RWPE1 (cell line): ENCODE measurements around the gene PCDH9.

ENCODE experiments used
- CTCF ChIA-PET: fragments of 350-600 bp; sonication (Branson Sonifier 250); formaldehyde crosslinking; extraction: SDS; loops from one replicate; lab custom pipeline; 2021; lab: Yijun Ruan, JAX
- POLR2A ChIA-PET: fragments of 400-600 bp; formaldehyde crosslinking; extraction: SDS; loops from one replicate; lab custom pipeline; 2020; ENCODE audit warnings: antibody characterized with exemption; ENCODE audit not compliant: low non-redundant PET; lab: Yijun Ruan, JAX
- DNase-seq: peaks from one replicate; pipeline ENCODE4 v3.0.0; 2012; ENCODE audit warnings: low spot score
- H3K27ac ChIP-seq: fragments of 450-650 bp; 2 replicates; pipeline ENCODE4 v1.5.1; 2017
- CTCF ChIP-seq: fragments of 450-650 bp; conservative IDR thresholded peaks from 2 replicates; pipeline ENCODE4 v1.5.1; 2017; ENCODE audit warnings: low read depth, mild to moderate bottlenecking

The PCDH9 gene

GRCh38 chr13:66563076-66563475 lies 667.1 kb downstream of the PCDH9 start:
- ChIA-PET POLR2A (no interaction called here), CTCF (no interaction called here)
- DNase-seq, result no peak
- TF ChIP-seq CTCF, result no peak
- no peak overlapping the region for H3K27ac ChIP-seq

GRCh38 chr13:66562054-66562453 lies 668.1 kb downstream of the PCDH9 start:
- ChIA-PET POLR2A (no interaction called here), CTCF (no interaction called here)
- DNase-seq, result no peak
- H3K27ac ChIP-seq, result no peak overlapping the region
- no peak for TF ChIP-seq CTCF

GRCh38 chr13:66560991-66561390 lies 669.1 kb downstream of the PCDH9 start:
- TF ChIP-seq CTCF, result no peak
- CTCF ChIA-PET, result no interaction called here

GRCh38 chr13:66560189-66560588 lies 669.9 kb downstream of the PCDH9 start:
- POLR2A ChIA-PET, result no interaction called here
- TF ChIP-seq CTCF, result no peak
- DNase-seq, result no peak
- CTCF ChIA-PET, result no interaction called here
- no peak overlapping the region for H3K27ac ChIP-seq

More at GRCh38 chr13:66560991-66561390, 669.1 kb downstream of the PCDH9 start:
- no peak overlapping the region for H3K27ac ChIP-seq
- POLR2A ChIA-PET, result no interaction called here
- DNase-seq, result no peak

- DNase-seq, result no peak
- ChIA-PET CTCF (no interaction called here), POLR2A (no interaction called here)
- no peak for TF ChIP-seq CTCF
- H3K27ac ChIP-seq, result no peak overlapping the region
Observed at GRCh38 chr13:66559093-66559492, 671.0 kb downstream of the PCDH9 start.

- ChIA-PET CTCF (no interaction called here), POLR2A (no interaction called here)
- TF ChIP-seq CTCF, result no peak
- H3K27ac ChIP-seq, result no peak overlapping the region
- DNase-seq, result no peak
Observed at GRCh38 chr13:66558506-66558905, 671.6 kb downstream of the PCDH9 start.

- no peak overlapping the region for H3K27ac ChIP-seq
- ChIA-PET POLR2A (no interaction called here), CTCF (no interaction called here)
- no peak for DNase-seq
- TF ChIP-seq CTCF, result no peak
Observed at GRCh38 chr13:66557357-66557756, 672.8 kb downstream of the PCDH9 start.
